B cell (primary cell): ENCODE data around the gene SAXO1. TPM values are rescaled to one million over a fixed set of nuclear protein-coding genes. Genes with fewer than 3 reads are reported as not detected.

Experiments
- ATAC-seq: fragments of 200-7000 bp; cut with Tn5 transposase; one replicate; pipeline ENCODE4 v1.10.0; 2021; ENCODE audit warnings: low read depth, mild to moderate bottlenecking, moderate number of reproducible peaks, moderate library complexity
- CTCF ChIA-PET: fragments of 350-600 bp; sonication (Branson Sonifier 250); formaldehyde crosslinking; loops from one replicate; lab custom pipeline; 2021; ENCODE audit warnings: antibody characterized with exemption, inconsistent platforms; lab: Charles Lee
- POLR2A ChIA-PET: fragments of 350-600 bp; sonication (Branson Sonifier 250); formaldehyde crosslinking; loops from one replicate; lab custom pipeline; 2021; ENCODE audit warnings: antibody characterized with exemption; lab: Charles Lee
- DNase-seq: peaks from one replicate; pipeline ENCODE4 v3.0.0; 2013
- H2AFZ ChIP-seq: 2 replicates; pipeline ENCODE4 v1.6.1; 2012; ENCODE audit warnings: mild to moderate bottlenecking, low read depth, low read length; ENCODE audit not compliant: insufficient read depth, poor library complexity, severe bottlenecking
- H3K27ac ChIP-seq, 2 donors: 1 replicate in 1 of 2; 2 replicates in 1 of 2; pipeline ENCODE4 v1.5.1; 2012 to 2013; ENCODE audit warnings: low read length in 2 of 2, mild to moderate bottlenecking in 2 of 2, moderate library complexity in 1 of 2
- H3K27me3 ChIP-seq, 4 experiments: fragments of 200-600 bp in 1 of 4; sonication (generic) in 1 of 4; replicated peaks in 1 of 4; 1 replicate in 2 of 4; 2 replicates in 2 of 4; pipeline versions ENCODE4 v1.6.1 to v1.7.0; 2013 to 2016; ENCODE audit warnings: low read length in 3 of 4, mild to moderate bottlenecking in 2 of 4, mixed read lengths in 1 of 4, moderate library complexity in 1 of 4; ENCODE audit not compliant: insufficient read depth in 4 of 4, control insufficient read depth in 3 of 4; ENCODE audit errors: control extremely low read depth in 1 of 4
- H3K36me3 ChIP-seq, 2 experiments: replicated peaks in 1 of 2; 1 replicate in 1 of 2; 2 replicates in 1 of 2; pipeline versions ENCODE4 v1.6.1 to v1.7.1; 2013; ENCODE audit warnings: low read length in 1 of 2; ENCODE audit not compliant: insufficient read depth in 2 of 2, control insufficient read depth in 1 of 2; ENCODE audit errors: control extremely low read depth in 1 of 2, extremely low read depth in 1 of 2
- H3K4me1 ChIP-seq, 2 donors: fragments of 200-600 bp in 1 of 2; sonication (generic) in 1 of 2; 1 replicate in 1 of 2; 2 replicates in 1 of 2; pipeline versions ENCODE4 v1.5.1 to v1.6.1; 2013 to 2017; ENCODE audit warnings: low read length in 2 of 2; ENCODE audit not compliant: control insufficient read depth in 2 of 2, insufficient read depth in 2 of 2
- H3K4me2 ChIP-seq: replicated peaks from 2 replicates; pipeline ENCODE3; 2012; ENCODE audit warnings: mild to moderate bottlenecking, low read depth, low read length; ENCODE audit not compliant: poor library complexity, severe bottlenecking
- H3K4me3 ChIP-seq, 5 experiments: fragments of 200-600 bp in 1 of 5; sonication (generic) in 1 of 5; 1 replicate in 3 of 5; 2 replicates in 2 of 5; pipeline versions ENCODE4 v1.5.1 to v1.7.0; 2011 to 2016; ENCODE audit warnings: low read length in 4 of 5, mild to moderate bottlenecking in 4 of 5, low read depth in 2 of 5, control low read depth in 1 of 5, moderate library complexity in 1 of 5; ENCODE audit not compliant: insufficient read depth in 1 of 5; ENCODE audit errors: control extremely low read depth in 1 of 5, extremely low read depth in 1 of 5
- H3K79me2 ChIP-seq: fragments of 200-600 bp; sonication (generic); one replicate; pipeline ENCODE4 v1.6.0; 2016; ENCODE audit warnings: low read length; ENCODE audit not compliant: control insufficient read depth, insufficient read depth
- H3K9ac ChIP-seq: fragments of 200-600 bp; sonication (generic); 2 replicates; pipeline ENCODE4 v1.6.1; 2017; ENCODE audit warnings: mild to moderate bottlenecking, low read length, moderate library complexity
- H3K9me3 ChIP-seq, 3 donors: one replicate each; pipeline versions ENCODE4 v1.6.1 to v1.7.1; 2013; ENCODE audit warnings: low read length in 2 of 3; ENCODE audit not compliant: control insufficient read depth in 2 of 3, insufficient read depth in 1 of 3; ENCODE audit errors: control extremely low read depth in 1 of 3
- H4K20me1 ChIP-seq: 2 replicates; pipeline ENCODE4 v1.6.0; 2012; ENCODE audit warnings: mild to moderate bottlenecking, low read length; ENCODE audit not compliant: insufficient read depth, control insufficient read depth, poor library complexity, severe bottlenecking
- H3K27ac Mint-ChIP-seq: one replicate; pipeline ENCODE4 v1.8.0; 2021; ENCODE audit warnings: mixed read lengths
- H3K27me3 Mint-ChIP-seq: one replicate; pipeline ENCODE4 v1.8.0; 2021; ENCODE audit warnings: mixed read lengths
- H3K4me1 Mint-ChIP-seq: one replicate; pipeline ENCODE4 v1.8.0; 2021; ENCODE audit warnings: mixed read lengths
- H3K4me3 Mint-ChIP-seq: one replicate; pipeline ENCODE4 v1.8.0; 2021; ENCODE audit warnings: mixed read lengths
- H3K9me3 Mint-ChIP-seq: one replicate; pipeline ENCODE4 v1.8.0; 2022; ENCODE audit warnings: mixed read lengths; ENCODE audit not compliant: insufficient read depth
- EZH2 ChIP-seq: IDR thresholded peaks from 2 replicates; pipeline ENCODE4 v1.6.1; 2012; ENCODE audit warnings: borderline replicate concordance, low read depth, mild to moderate bottlenecking, moderate library complexity, low read length; ENCODE audit not compliant: insufficient read depth, poor library complexity, severe bottlenecking
- WGBS: methylation state at CpG from one replicate; pipeline ENCODE4 v1.1.5; 2013; ENCODE audit warnings: missing lambda C conversion rate; ENCODE audit not compliant: insufficient coverage; 5-methylcytosine and 5-hydroxymethylcytosine counted together
- intact Hi-C: fragments of 100-400 bp; cut with micrococcal nuclease; formaldehyde crosslinking; loops from one replicate; pipeline ENCODE4 v1.10.0; 2022
- polyA plus RNA-seq: library from polyadenylated mRNA; depleted of rRNA; stranded (reverse); fragments of >200 nt; gene quantifications from 2 replicates; pipeline ENCODE4 v1.2.3, GENCODE V29; 2012
- total RNA-seq, 2 donors: library from RNA; stranded (reverse); fragments of 120-200 nt in 1 of 2; gene quantifications; 1 replicate in 1 of 2; 2 replicates in 1 of 2; pipeline versions ENCODE4 v1.2.3 to v1.2.4, GENCODE V29; 2013 to 2022
- TF ChIP-seq, protein P1 (sequence below): fragments of 200-600 bp; IDR thresholded peaks from one replicate; pipeline ENCODE4 v1.8.0; 2022; ENCODE audit warnings: antibody characterized with exemption, mild to moderate bottlenecking

SAXO1 gene
- total and polyA plus RNA-seq, 2 donors (not counting 1 experiment from before 2014, with no cell fraction given): 0.01 TPM; not detected in 1

GRCh38 chr9:18909140-18910018 lies 123.6 kb downstream of the SAXO1 start:
- DNase-seq: no peak
- no peak overlapping the region for H3K4me2 ChIP-seq
- H3K79me2 ChIP-seq: no peaks in the 10 kb centered on the region
- CTCF ChIA-PET: no interaction called here
- Mint-ChIP-seq H3K9me3 (no peaks in the 10 kb centered on the region), H3K4me1 (no peaks in the 10 kb centered on the region), H3K27me3 (peaks cover 3% of the 10 kb centered on the region), H3K27ac (no peak overlapping the region), H3K4me3 (no peak overlapping the region)
- H3K4me1 ChIP-seq: no peaks in the 10 kb centered on the region
- ATAC-seq: no peak
- WGBS: 87% methylated on average over 14 of the region's 17 CpGs
- TF ChIP-seq, protein P1, sequence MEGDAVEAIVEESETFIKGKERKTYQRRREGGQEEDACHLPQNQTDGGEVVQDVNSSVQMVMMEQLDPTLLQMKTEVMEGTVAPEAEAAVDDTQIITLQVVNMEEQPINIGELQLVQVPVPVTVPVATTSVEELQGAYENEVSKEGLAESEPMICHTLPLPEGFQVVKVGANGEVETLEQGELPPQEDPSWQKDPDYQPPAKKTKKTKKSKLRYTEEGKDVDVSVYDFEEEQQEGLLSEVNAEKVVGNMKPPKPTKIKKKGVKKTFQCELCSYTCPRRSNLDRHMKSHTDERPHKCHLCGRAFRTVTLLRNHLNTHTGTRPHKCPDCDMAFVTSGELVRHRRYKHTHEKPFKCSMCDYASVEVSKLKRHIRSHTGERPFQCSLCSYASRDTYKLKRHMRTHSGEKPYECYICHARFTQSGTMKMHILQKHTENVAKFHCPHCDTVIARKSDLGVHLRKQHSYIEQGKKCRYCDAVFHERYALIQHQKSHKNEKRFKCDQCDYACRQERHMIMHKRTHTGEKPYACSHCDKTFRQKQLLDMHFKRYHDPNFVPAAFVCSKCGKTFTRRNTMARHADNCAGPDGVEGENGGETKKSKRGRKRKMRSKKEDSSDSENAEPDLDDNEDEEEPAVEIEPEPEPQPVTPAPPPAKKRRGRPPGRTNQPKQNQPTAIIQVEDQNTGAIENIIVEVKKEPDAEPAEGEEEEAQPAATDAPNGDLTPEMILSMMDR: no peak
- TF ChIP-seq EZH2: no peak
- H4K20me1 ChIP-seq: no peaks in the 10 kb centered on the region
- no peaks in the 10 kb centered on the region for H3K36me3 ChIP-seq
- H3K4me3 ChIP-seq: no peak overlapping the region
- no peak overlapping the region for H3K9ac ChIP-seq
- peaks cover 0 to 7% (median 0%) of the 10 kb centered on the region in 3 donors for H3K9me3 ChIP-seq
- no peak overlapping the region for H2AFZ ChIP-seq
- H3K27me3 ChIP-seq: no peaks in the 10 kb centered on the region
- no peak overlapping the region for H3K27ac ChIP-seq
- intact Hi-C loops: no loop called here
- POLR2A ChIA-PET: no interaction called here

- intact Hi-C loops: no loop called here
- no peaks in the 10 kb centered on the region for H4K20me1 ChIP-seq
- no peak for ATAC-seq
These were observed 124.9 kb downstream of the SAXO1 start for GRCh38 chr9:18907927-18908625.

More at GRCh38 chr9:18907927-18908625, 124.9 kb downstream of the SAXO1 start:
- Mint-ChIP-seq H3K27ac (no peak overlapping the region), H3K4me1 (no peaks in the 10 kb centered on the region), H3K9me3 (no peaks in the 10 kb centered on the region), H3K27me3 (peaks cover 3% of the 10 kb centered on the region), H3K4me3 (no peak overlapping the region)
- H3K27me3 ChIP-seq: no peaks in the 10 kb centered on the region
- no peak overlapping the region for H3K9ac ChIP-seq
- no peaks in the 10 kb centered on the region for H3K4me1 ChIP-seq
- H3K27ac ChIP-seq: no peak overlapping the region
- H3K4me2 ChIP-seq: no peak overlapping the region
- POLR2A ChIA-PET: no interaction called here
- H2AFZ ChIP-seq: no peak overlapping the region
- WGBS: 86% methylated on average over 8 of the region's 15 CpGs
- TF ChIP-seq, protein P1: no peak
- TF ChIP-seq EZH2: no peak
- peaks cover 0 to 7% (median 0%) of the 10 kb centered on the region in 3 donors for H3K9me3 ChIP-seq
- CTCF ChIA-PET: no interaction called here
- no peak for DNase-seq
- no peaks in the 10 kb centered on the region for H3K36me3 ChIP-seq
- no peaks in the 10 kb centered on the region for H3K79me2 ChIP-seq
- no peak overlapping the region for H3K4me3 ChIP-seq
